ENCODE measurements around the gene C10orf62. TPM values are rescaled to one million over a fixed set of nuclear protein-coding genes. Genes with fewer than 3 reads are reported as not detected.

The C10orf62 gene
- total RNA-seq (not detected in 2 replicates), polyA plus RNA-seq (not detected in 2 replicates), polyA minus RNA-seq (not detected in 2 replicates), Bru-seq, nascent RNA (percentile 21 among the genes with signal in this experiment), BruChase-seq, experiment 1, labeled RNA remaining after a 6-hour chase (percentile 50 among the genes with signal in this experiment), BruChase-seq, experiment 2, labeled RNA remaining after a 2-hour chase (percentile 16 among the genes with signal in this experiment)
- polyA plus RNA-seq (2011; cell fraction: cytosol; rRNA removed): not detected in 2 replicates
- polyA plus RNA-seq (2011; cell fraction: nucleus; rRNA removed): 0.11 and 0.21 TPM in 2 replicates
- not detected in 2 replicates for polyA plus RNA-seq (2012)
- not detected for polyA minus RNA-seq (2011; cell fraction: cytosol; rRNA and poly(A)+ RNA removed)
- polyA minus RNA-seq (2011; cell fraction: nucleus; rRNA and poly(A)+ RNA removed): not detected in 2 replicates
- long read RNA-seq: 0 reads

- intact Hi-C loops (cut with micrococcal nuclease): no loop called here
- no peaks in the 10 kb centered on the region for H4K20me1 ChIP-seq (replicated peaks; ENCODE audit: control insufficient read depth, extremely low read depth, insufficient read depth, low read length)
- no peaks in the 10 kb centered on the region for H3K27me3 ChIP-seq (ENCODE audit: control insufficient read depth in 2 of 2, insufficient read depth in 2 of 2, low read length in 2 of 2)
- no peaks in the 10 kb centered on the region for H3K36me3 ChIP-seq (ENCODE audit: control insufficient read depth in 2 of 2, extremely low read depth in 1 of 2, insufficient read depth in 2 of 2, low read length in 2 of 2)
- H3K27ac ChIP-seq (ENCODE audit: insufficient read depth, low read depth, low read length): no peak within 1 kb of the TSS
- FAIRE-seq: no peak
- H3K4me3 ChIP-seq (replicated peaks in 1 of 3; ENCODE audit: insufficient read depth in 1 of 3, low read depth in 1 of 3, low read length in 3 of 3): no peak within 1 kb of the TSS
- no peaks in the 10 kb centered on the region for H3K9me3 ChIP-seq (replicated peaks; ENCODE audit: control insufficient read depth, insufficient read depth, low read length)
- ChIA-PET CTCF (interaction anchor here (0.7 to 2.7 kb wide), 4 partner anchors 14 to 55 kb away, joined by 4 to 10 read pairs (median 6); partner anchors contain the start of gene ANKRD2), POLR2A (no interaction called here)
- TF ChIP-seq EZH2 (IDR thresholded peaks at IDR 0.05; ENCODE audit: borderline replicate concordance, low read depth, low read length, severe bottlenecking) (no peak), CTCF (IDR thresholded peaks at IDR 0.05; ENCODE audit: extremely low read depth in 1 of 2, insufficient read depth in 1 of 2, low read depth in 1 of 2, low read length in 2 of 2) (no peak), MYC (IDR thresholded peaks at IDR 0.05; ENCODE audit: low read depth, low read length) (no peak), POLR2A (IDR thresholded peaks at IDR 0.05; ENCODE audit: low read depth, low read length) (no peak), GATA2 (IDR thresholded peaks at IDR 0.05; ENCODE audit: insufficient read depth, insufficient read length, low read depth, low read length) (no peak), POLR2AphosphoS5 (IDR thresholded peaks at IDR 0.05; ENCODE audit: insufficient read depth, low read depth, low read length) (no peak), JUN (IDR thresholded peaks at IDR 0.05; ENCODE audit: borderline replicate concordance, insufficient read depth, insufficient read length, low read depth) (no peak), FOS (IDR thresholded peaks at IDR 0.05; ENCODE audit: borderline replicate concordance, insufficient read depth, low read length) (no peak)
- BruUV-seq (replicated peaks): no TSS peak
- dilution Hi-C loops (cut with MboI; ENCODE audit: extremely low pct_ligation_motif_present, low sequenced_read_pairs): no loop called here
- DNase-seq (ENCODE audit: low read depth, low spot score): no peak
- H2AFZ ChIP-seq (ENCODE audit: low read depth, low read length): no peak within 1 kb of the TSS
- no peaks in the 10 kb centered on the region for H3K79me2 ChIP-seq (ENCODE audit: control insufficient read depth, insufficient read depth, low read length)
- no peaks in the 10 kb centered on the region for H3K9me1 ChIP-seq (replicated peaks; ENCODE audit: control insufficient read depth, extremely low read depth, insufficient read depth, low read length)
- no peak within 1 kb of the TSS for H3K9ac ChIP-seq (replicated peaks; ENCODE audit: extremely low read depth, insufficient read depth, low read length)
- no peaks in the 10 kb centered on the region for H3K4me1 ChIP-seq (ENCODE audit: control insufficient read depth, extremely low read depth, insufficient read depth, low read length)
- H3K4me2 ChIP-seq (ENCODE audit: insufficient read depth, low read length): no peak within 1 kb of the TSS
These were observed at the start of gene C10orf62 for GRCh38 chr10:97589479-97589878. Gene C10orf62, plus strand, starts transcription at chr10:97589721. Its CDS starts 177 bp downstream, at chr10:97589898.

Data from endothelial cell of umbilical vein (primary cell).